Peyer's patch (tissue), 4 donors: ENCODE data around the gene CEL.

ENCODE experiments used
- POLR2A ChIP-seq, 2 donors: fragments of 450-650 bp; IDR thresholded peaks; one replicate each; pipeline ENCODE4 v1.5.1; 2017; ENCODE audit warnings: antibody characterized with exemption in 2 of 2, mild to moderate bottlenecking in 2 of 2, moderate library complexity in 2 of 2
- TF ChIP-seq, protein P1 (sequence below), 6 experiments: fragments of 450-650 bp in 4 of 6; fragments of 200-600 bp in 2 of 6; sonication (generic) in 1 of 6; IDR thresholded peaks; one replicate each; pipeline ENCODE4 v1.5.1; 2017 to 2019; ENCODE audit warnings: antibody characterized with exemption in 6 of 6, mild to moderate bottlenecking in 3 of 6, moderate library complexity in 1 of 6

DNA sequence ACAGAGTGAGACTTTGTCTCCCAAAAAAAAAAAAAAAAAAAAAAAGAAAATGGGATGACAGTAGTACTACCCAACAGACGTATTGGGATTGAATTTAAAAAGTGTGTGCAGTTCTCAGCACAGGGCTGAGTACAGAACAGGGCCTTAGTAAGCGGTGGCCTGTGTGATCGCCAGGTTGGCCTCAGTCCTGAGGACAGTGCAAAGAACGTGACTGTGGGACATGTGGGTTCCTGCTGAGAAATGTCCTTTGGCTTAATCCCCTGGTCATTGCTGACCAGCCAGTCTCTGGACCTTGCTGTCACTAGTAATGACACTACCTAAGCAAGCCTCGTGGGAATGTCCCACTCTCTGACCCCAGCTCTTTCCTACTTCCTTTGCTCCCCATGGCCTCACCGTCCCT, 17.7 kb upstream of the CEL start:
- TF ChIP-seq, protein P1, sequence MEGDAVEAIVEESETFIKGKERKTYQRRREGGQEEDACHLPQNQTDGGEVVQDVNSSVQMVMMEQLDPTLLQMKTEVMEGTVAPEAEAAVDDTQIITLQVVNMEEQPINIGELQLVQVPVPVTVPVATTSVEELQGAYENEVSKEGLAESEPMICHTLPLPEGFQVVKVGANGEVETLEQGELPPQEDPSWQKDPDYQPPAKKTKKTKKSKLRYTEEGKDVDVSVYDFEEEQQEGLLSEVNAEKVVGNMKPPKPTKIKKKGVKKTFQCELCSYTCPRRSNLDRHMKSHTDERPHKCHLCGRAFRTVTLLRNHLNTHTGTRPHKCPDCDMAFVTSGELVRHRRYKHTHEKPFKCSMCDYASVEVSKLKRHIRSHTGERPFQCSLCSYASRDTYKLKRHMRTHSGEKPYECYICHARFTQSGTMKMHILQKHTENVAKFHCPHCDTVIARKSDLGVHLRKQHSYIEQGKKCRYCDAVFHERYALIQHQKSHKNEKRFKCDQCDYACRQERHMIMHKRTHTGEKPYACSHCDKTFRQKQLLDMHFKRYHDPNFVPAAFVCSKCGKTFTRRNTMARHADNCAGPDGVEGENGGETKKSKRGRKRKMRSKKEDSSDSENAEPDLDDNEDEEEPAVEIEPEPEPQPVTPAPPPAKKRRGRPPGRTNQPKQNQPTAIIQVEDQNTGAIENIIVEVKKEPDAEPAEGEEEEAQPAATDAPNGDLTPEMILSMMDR (IDR thresholded peaks at IDR 0.05), result no peak
- TF ChIP-seq POLR2A (IDR thresholded peaks at IDR 0.05), result no peak
